Measurements from ENCODE around the gene ATP10A. TPM values are rescaled to one million over a fixed set of nuclear protein-coding genes. Genes with fewer than 3 reads are reported as not detected.

ATP10A gene
- total and polyA plus RNA-seq, 9 of the 15 experiments (the other 6 are each of a cell fraction or from before 2014, with no cell fraction given) = 0.09 TPM; not detected in 8

DNA sequence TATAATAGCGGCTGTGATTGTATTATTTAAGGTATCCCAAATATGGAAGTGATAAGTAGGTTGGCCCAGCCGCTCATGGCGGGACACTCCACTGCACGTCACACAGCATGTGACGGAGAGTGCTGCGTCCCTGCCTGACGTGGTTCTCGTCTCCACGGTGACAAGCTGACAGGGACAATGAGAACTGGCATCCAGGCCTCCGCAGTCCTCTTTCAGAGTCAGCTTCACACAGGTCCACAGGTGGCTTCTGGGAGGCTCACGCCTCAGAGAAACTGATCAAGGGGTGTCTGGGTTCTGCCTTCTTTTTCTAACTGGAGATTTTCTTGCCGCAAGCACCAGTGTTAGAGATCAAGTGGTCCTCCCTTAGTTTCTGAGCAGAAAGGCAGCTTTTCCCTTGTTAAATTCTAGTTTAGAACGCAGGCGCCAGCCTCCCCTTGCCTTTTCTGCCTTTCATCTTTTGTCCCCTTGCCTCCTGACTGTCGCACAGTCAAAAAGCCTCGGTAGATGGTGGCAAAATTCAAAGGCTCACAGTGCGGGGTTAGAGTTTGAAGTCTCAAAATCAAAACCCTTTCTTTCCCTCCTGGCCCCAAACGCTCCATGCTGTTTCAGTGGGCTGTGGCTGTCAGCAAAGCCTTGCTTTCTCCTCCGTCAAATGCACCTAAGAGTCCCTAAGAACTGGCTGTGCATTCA is 120.9 kb downstream of the ATP10A start:
- Histone ChIP-seq H2AFZ (ENCODE audit: low read depth, low read length) (no peak overlapping the region), H3K9me1 (ENCODE audit: control insufficient read depth, insufficient read depth, low read length) (no peaks in the 10 kb centered on the region), H3K4me2 (ENCODE audit: insufficient read depth, low read length) (no peak overlapping the region), H3K4me3 (no peak overlapping the region), H3K4me1 (replicated peaks in 1 of 2; ENCODE audit: control insufficient read depth in 2 of 2, insufficient read depth in 2 of 2, low read length in 2 of 2) (no peaks in the 10 kb centered on the region), H3K9me3 (replicated peaks; ENCODE audit: control insufficient read depth, insufficient read depth, low read depth, low read length) (no peaks in the 10 kb centered on the region), H3K27ac (ENCODE audit: extremely low read depth, low read depth, low read length) (no peak overlapping the region), H3K9ac (ENCODE audit: insufficient read depth in 1 of 2, low read depth in 2 of 2, low read length in 2 of 2) (no peak overlapping the region), H3K27me3 (ENCODE audit: control insufficient read depth in 2 of 2, insufficient read depth in 2 of 2, low read length in 2 of 2) (peaks cover 0 to 19% of the 10 kb centered on the region in 2 experiments; a peak in 1 of 5 replicates), H3K79me2 (ENCODE audit: control insufficient read depth, insufficient read depth, low read length) (no peaks in the 10 kb centered on the region), H3K36me3 (ENCODE audit: control insufficient read depth, insufficient read depth, low read length) (no peaks in the 10 kb centered on the region), H4K20me1 (replicated peaks; ENCODE audit: control insufficient read depth, insufficient read depth, low read length) (0 out of 2 replicates have a peak, but pooled peaks cover 3% of the 10 kb centered on the region)
- no TSS peak for BruUV-seq (replicated peaks)
- CTCF ChIA-PET (ENCODE audit: low intra/inter-chr PET ratio) = no interaction called here
- in situ Hi-C loops (cut with MboI) = no loop called here
- no peak for FAIRE-seq
- intact Hi-C loops (cut with micrococcal nuclease) = no loop called here
- 0% methylated on average over 19 of the region's 19 CpGs for WGBS (ENCODE audit: insufficient coverage, low coverage, missing lambda C conversion rate)
- DNase-seq (ENCODE audit: extremely low read depth in 1 of 4, low spot score in 3 of 4) = no peak
- ATAC-seq = no peak
- TF ChIP-seq CBFA2T3 (IDR thresholded peaks at IDR 0.05) = no peak
- TF ChIP-seq, protein P1, sequence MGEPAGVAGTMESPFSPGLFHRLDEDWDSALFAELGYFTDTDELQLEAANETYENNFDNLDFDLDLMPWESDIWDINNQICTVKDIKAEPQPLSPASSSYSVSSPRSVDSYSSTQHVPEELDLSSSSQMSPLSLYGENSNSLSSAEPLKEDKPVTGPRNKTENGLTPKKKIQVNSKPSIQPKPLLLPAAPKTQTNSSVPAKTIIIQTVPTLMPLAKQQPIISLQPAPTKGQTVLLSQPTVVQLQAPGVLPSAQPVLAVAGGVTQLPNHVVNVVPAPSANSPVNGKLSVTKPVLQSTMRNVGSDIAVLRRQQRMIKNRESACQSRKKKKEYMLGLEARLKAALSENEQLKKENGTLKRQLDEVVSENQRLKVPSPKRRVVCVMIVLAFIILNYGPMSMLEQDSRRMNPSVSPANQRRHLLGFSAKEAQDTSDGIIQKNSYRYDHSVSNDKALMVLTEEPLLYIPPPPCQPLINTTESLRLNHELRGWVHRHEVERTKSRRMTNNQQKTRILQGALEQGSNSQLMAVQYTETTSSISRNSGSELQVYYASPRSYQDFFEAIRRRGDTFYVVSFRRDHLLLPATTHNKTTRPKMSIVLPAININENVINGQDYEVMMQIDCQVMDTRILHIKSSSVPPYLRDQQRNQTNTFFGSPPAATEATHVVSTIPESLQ (CRISPR knock-in tag; IDR thresholded peaks at IDR 0.05) = no peak
- POLR2A ChIA-PET = no interaction called here

DNA sequence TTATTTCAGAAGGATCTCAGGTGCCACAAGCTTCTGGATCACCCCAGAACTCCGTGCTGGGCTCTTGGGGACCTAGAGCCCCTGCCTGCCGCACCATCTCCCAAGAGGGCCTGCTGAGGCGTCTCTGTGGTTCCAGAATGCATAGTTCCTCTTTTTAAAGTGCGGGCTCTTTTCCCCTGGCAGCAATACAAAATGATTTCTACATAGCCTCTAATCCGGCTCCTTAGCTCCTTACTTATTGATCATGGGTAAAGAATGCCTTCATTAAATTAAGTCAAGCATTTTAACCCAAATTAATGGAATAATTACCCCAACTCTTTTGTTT is 121.9 kb downstream of the ATP10A start:
- Histone ChIP-seq H3K4me3 (no peak overlapping the region), H2AFZ (ENCODE audit: low read depth, low read length) (no peak overlapping the region), H3K4me2 (ENCODE audit: insufficient read depth, low read length) (no peak overlapping the region), H3K9me3 (replicated peaks; ENCODE audit: control insufficient read depth, insufficient read depth, low read depth, low read length) (no peaks in the 10 kb centered on the region), H3K4me1 (replicated peaks in 1 of 2; ENCODE audit: control insufficient read depth in 2 of 2, insufficient read depth in 2 of 2, low read length in 2 of 2) (no peaks in the 10 kb centered on the region), H3K9me1 (ENCODE audit: control insufficient read depth, insufficient read depth, low read length) (no peaks in the 10 kb centered on the region), H3K79me2 (ENCODE audit: control insufficient read depth, insufficient read depth, low read length) (no peaks in the 10 kb centered on the region), H3K27ac (ENCODE audit: extremely low read depth, low read depth, low read length) (no peak overlapping the region), H3K27me3 (ENCODE audit: control insufficient read depth in 2 of 2, insufficient read depth in 2 of 2, low read length in 2 of 2) (peaks cover 0 to 19% of the 10 kb centered on the region in 2 experiments; a peak in 2 of 5 replicates), H3K36me3 (ENCODE audit: control insufficient read depth, insufficient read depth, low read length) (no peaks in the 10 kb centered on the region), H3K9ac (ENCODE audit: insufficient read depth in 1 of 2, low read depth in 2 of 2, low read length in 2 of 2) (no peak overlapping the region), H4K20me1 (replicated peaks; ENCODE audit: control insufficient read depth, insufficient read depth, low read length) (0 out of 2 replicates have a peak, but pooled peaks cover 3% of the 10 kb centered on the region)
- ChIA-PET CTCF (ENCODE audit: low intra/inter-chr PET ratio) (no interaction called here), POLR2A (no interaction called here)
- ATAC-seq (no peak), DNase-seq (ENCODE audit: extremely low read depth in 1 of 4, low spot score in 3 of 4) (no peak), FAIRE-seq (no peak)
- 1% methylated on average over 5 of the region's 5 CpGs for WGBS (ENCODE audit: insufficient coverage, low coverage, missing lambda C conversion rate)
- no peak for TF ChIP-seq PML (IDR thresholded peaks at IDR 0.05; ENCODE audit: low read length)
- no peak for TF ChIP-seq NCOA2 (IDR thresholded peaks at IDR 0.05; ENCODE audit: partially characterized antibody in 2 of 2)
- TF ChIP-seq ZNF354B (CRISPR knock-in tag; IDR thresholded peaks at IDR 0.05) = no peak
- TF ChIP-seq CHCHD3 (CRISPR knock-in tag; IDR thresholded peaks at IDR 0.05) = no peak
- TF ChIP-seq PHB2 (IDR thresholded peaks at IDR 0.05; ENCODE audit: low read depth) = no peak
- no peak for TF ChIP-seq ATF1 (CRISPR knock-in tag; IDR thresholded peaks at IDR 0.05)
- TF ChIP-seq ATF1 (tag; IDR thresholded peaks at IDR 0.05) = no peak
- BruUV-seq (replicated peaks) = no TSS peak
- intact Hi-C loops (cut with micrococcal nuclease) (no loop called here), in situ Hi-C loops (cut with MboI) (no loop called here)
